Ovary (tissue), 9 donors: ENCODE measurements around the gene DPF3. TPM values are rescaled to one million over a fixed set of nuclear protein-coding genes. Genes with fewer than 3 reads are reported as not detected.
A peak's percentile ranks its signal among the peaks of the same experiment; 100 is the strongest.

Source experiments
- DNase-seq, 5 donors: peaks; one replicate each; pipeline ENCODE4 v3.0.0-alpha.2; 2019 to 2020
- H3K27ac ChIP-seq, 2 donors: fragments of 200-600 bp; one replicate each; pipeline versions ENCODE4 v1.5.1 to v1.8.0; 2019 to 2022
- H3K27me3 ChIP-seq: fragments of 200-600 bp; one replicate; pipeline ENCODE4 v1.8.0; 2022
- H3K36me3 ChIP-seq: fragments of 200-600 bp; sonication (generic); one replicate; pipeline ENCODE4 v1.5.1; 2019
- H3K4me1 ChIP-seq: one replicate; pipeline ENCODE4 v1.8.1; 2013; ENCODE audit warnings: mild to moderate bottlenecking, moderate library complexity; ENCODE audit not compliant: insufficient read depth
- H3K4me3 ChIP-seq: fragments of 200-600 bp; sonication (generic); one replicate; pipeline ENCODE4 v1.5.1; 2017
- H3K9me3 ChIP-seq, 2 donors: fragments of 200-600 bp in 1 of 2; sonication (generic) in 1 of 2; one replicate each; pipeline versions ENCODE4 v1.5.1 to v1.8.1; 2013 to 2019; ENCODE audit warnings: mild to moderate bottlenecking in 1 of 2, moderate library complexity in 1 of 2
- EP300 ChIP-seq: sonication (generic); formaldehyde crosslinking; IDR thresholded peaks from one replicate; pipeline ENCODE4 v1.6.1; 2017; ENCODE audit warnings: antibody characterized with exemption
- POLR2A ChIP-seq: fragments of 450-650 bp; IDR thresholded peaks from one replicate; pipeline ENCODE4 v1.6.1; 2017; ENCODE audit warnings: antibody characterized with exemption, mild to moderate bottlenecking, moderate library complexity
- WGBS, 3 donors: extraction: QIAGEN DNeasy Blood & Tissue Kit in 1 of 3; methylation state at CpG; one replicate each; pipeline versions ENCODE4 v1.1.5 to v1.1.7; 2013 to 2017; 5-methylcytosine and 5-hydroxymethylcytosine counted together
- intact Hi-C, 4 donors: fragments of 100-400 bp; cut with DNase I; formaldehyde crosslinking; loops; one replicate each; pipeline versions ENCODE4 v1.11.0 to v1.15.1; 2022 to 2023
- polyA plus RNA-seq, 2 donors: library from polyadenylated mRNA; stranded (reverse); fragments of 200-250 nt in 1 of 2; fragments of 350-450 nt in 1 of 2; fragmentation: Illumina TruSeq in 1 of 2; extraction: RNeasy Lipid Tissue Mini Kit (QIAGEN cat#74804) in 1 of 2; gene quantifications; one replicate each; pipeline ENCODE4 v1.2.3, GENCODE V29; 2013 to 2014
- total RNA-seq, 7 donors: library from RNA; depleted of rRNA in 2 of 7; stranded (reverse); fragments of >200 nt in 2 of 7; fragmentation: NEBNext Ultra II Directional in 3 of 7; extraction: Animal tissue kit (Norgen Biotek cat#: 25700) in 3 of 7; gene quantifications; one replicate each; pipeline versions ENCODE4 v1.1.0 to v1.2.4, GENCODE V29; 2016 to 2023
- TF ChIP-seq, protein P1 (sequence below), 3 donors: fragments of 450-650 bp in 2 of 3; fragments of 200-600 bp in 1 of 3; IDR thresholded peaks; one replicate each; pipeline versions ENCODE4 v1.5.1 to v1.8.0; 2016 to 2022; ENCODE audit warnings: antibody characterized with exemption in 3 of 3, mild to moderate bottlenecking in 1 of 3
- donor health status: DM: no; HTN: no; CAD: no; lungs with moderate emphysema.
- donor health status: DM: no; HTN: no; CAD: no.
- donor health status: Bipolar disorder and iron deficiency.
- donor health status: DM: yes; HTN: yes; CAD: no.
- donor health status: DM: no; HTN: no; CAD: no.
- donor health status: DM: yes; HTN: yes; CAD: no.

DPF3 gene
- total and polyA plus RNA-seq, 9 donors = 6.3 to 34.4 (median 21.9) TPM

DNA sequence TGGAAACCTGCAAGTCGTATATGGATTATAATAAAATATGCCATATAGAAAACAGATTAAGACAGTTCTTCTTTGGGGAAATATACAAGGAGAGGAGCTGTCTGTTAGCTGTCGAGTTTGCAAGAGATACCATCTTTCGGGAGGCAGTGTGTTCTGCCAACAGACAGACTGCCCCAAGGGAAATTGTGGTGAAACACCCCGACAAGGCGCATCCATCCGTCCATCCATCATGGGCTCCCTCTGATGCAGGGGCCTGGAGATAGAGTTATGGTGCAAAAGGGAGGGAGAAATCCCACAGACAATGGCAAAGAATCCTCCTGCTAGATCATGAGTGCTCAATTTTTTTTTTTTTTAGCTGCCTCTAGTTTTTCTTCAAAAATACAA is 156.3 kb downstream of the DPF3 start:
- H3K36me3 ChIP-seq = no peaks in the 10 kb centered on the region
- WGBS, 3 donors = 73 to 92% (median 90%) methylated on average over 6 of the region's 6 CpGs
- no peaks in the 10 kb centered on the region for H3K27me3 ChIP-seq
- no peak overlapping the region for H3K27ac ChIP-seq
- H3K4me3 ChIP-seq = no peak overlapping the region
- intact Hi-C loops = no loop called here
- TF ChIP-seq POLR2A (no peak), EP300 (no peak)
- TF ChIP-seq, protein P1, sequence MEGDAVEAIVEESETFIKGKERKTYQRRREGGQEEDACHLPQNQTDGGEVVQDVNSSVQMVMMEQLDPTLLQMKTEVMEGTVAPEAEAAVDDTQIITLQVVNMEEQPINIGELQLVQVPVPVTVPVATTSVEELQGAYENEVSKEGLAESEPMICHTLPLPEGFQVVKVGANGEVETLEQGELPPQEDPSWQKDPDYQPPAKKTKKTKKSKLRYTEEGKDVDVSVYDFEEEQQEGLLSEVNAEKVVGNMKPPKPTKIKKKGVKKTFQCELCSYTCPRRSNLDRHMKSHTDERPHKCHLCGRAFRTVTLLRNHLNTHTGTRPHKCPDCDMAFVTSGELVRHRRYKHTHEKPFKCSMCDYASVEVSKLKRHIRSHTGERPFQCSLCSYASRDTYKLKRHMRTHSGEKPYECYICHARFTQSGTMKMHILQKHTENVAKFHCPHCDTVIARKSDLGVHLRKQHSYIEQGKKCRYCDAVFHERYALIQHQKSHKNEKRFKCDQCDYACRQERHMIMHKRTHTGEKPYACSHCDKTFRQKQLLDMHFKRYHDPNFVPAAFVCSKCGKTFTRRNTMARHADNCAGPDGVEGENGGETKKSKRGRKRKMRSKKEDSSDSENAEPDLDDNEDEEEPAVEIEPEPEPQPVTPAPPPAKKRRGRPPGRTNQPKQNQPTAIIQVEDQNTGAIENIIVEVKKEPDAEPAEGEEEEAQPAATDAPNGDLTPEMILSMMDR (IDR thresholded peaks at IDR 0.05) = no peak
- no peaks in the 10 kb centered on the region for H3K9me3 ChIP-seq
- DNase-seq = no peak
- H3K4me1 ChIP-seq = peaks cover 2% of the 10 kb centered on the region

DNA sequence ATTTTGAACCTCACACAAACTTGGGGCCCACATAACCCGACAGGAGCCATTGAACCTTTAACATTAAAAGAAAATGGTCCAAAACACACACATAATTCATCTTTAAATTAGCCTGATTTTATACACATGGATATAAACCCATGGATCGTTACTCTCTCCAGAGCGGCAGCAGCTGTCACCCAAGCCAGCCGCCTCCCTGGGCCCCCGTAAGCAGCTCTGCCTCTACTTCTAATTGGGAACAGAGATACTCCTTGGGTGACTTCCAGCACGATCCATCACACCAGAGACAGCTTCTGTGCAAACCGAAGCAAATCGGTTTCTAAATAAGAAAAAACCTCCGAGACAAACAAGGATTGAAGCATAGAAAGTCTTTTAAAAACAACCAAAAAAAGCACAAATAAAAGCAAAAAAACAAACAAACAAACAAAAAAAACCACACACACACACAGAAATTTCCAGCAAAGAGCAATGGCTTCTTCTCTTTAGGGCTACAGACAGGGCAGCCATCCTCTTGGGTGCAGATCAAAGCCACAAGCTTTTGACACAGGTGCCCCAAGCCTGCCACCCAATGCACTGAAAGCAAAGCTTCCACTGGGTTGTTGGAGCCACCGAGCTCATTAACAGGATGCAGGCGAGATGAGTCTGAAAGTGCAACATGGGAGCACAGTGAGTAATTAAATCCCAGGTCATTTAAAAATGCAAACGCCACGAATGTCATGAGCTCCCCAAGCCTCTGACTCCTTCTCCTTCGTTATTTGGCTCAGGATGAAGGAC is 156.9 kb downstream of the DPF3 start:
- Histone ChIP-seq H3K27me3 (no peaks in the 10 kb centered on the region), H3K36me3 (no peaks in the 10 kb centered on the region), H3K4me1 (no peaks in the 10 kb centered on the region), H3K9me3 (no peaks in the 10 kb centered on the region), H3K27ac (no peak overlapping the region), H3K4me3 (no peak overlapping the region)
- intact Hi-C loops = no loop called here
- TF ChIP-seq EP300 = no peak
- TF ChIP-seq, protein P1 (IDR thresholded peaks at IDR 0.05) = no peak
- 76 to 84% (median 83%) methylated on average over 14 of the region's 14 CpGs for WGBS, 3 donors
- peak in 1 of 5 donors; percentile 3 for DNase-seq

DNA sequence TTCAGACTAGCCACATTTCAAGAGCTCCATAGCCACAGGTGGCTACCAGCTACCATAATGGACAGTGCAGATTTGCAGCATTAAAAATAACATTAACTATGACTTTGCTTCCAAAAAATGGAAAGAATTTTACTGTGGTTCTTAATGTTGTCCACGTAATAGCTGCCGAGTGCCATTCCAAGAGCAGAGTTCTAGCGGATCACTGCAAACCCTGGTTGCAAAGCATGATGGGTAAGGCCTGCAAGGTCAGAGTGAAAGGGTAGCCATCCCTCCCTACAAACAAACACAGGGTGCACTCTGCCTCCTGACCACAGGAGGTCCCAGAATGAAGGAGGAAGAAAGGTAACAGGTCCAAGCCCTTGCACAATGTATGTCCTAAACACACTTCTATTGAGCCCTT is 157.6 kb downstream of the DPF3 start:
- TF ChIP-seq EP300 (no peak), POLR2A (no peak)
- TF ChIP-seq, protein P1 (IDR thresholded peaks at IDR 0.05) = no peak
- Histone ChIP-seq H3K27ac (no peak overlapping the region), H3K27me3 (no peaks in the 10 kb centered on the region), H3K9me3 (no peaks in the 10 kb centered on the region), H3K36me3 (no peaks in the 10 kb centered on the region), H3K4me3 (no peak overlapping the region), H3K4me1 (no peaks in the 10 kb centered on the region)
- intact Hi-C loops = no loop called here
- WGBS, 3 donors = 72 to 89% (median 77%) methylated on average over 3 of the region's 3 CpGs
- no peak for DNase-seq

DNA sequence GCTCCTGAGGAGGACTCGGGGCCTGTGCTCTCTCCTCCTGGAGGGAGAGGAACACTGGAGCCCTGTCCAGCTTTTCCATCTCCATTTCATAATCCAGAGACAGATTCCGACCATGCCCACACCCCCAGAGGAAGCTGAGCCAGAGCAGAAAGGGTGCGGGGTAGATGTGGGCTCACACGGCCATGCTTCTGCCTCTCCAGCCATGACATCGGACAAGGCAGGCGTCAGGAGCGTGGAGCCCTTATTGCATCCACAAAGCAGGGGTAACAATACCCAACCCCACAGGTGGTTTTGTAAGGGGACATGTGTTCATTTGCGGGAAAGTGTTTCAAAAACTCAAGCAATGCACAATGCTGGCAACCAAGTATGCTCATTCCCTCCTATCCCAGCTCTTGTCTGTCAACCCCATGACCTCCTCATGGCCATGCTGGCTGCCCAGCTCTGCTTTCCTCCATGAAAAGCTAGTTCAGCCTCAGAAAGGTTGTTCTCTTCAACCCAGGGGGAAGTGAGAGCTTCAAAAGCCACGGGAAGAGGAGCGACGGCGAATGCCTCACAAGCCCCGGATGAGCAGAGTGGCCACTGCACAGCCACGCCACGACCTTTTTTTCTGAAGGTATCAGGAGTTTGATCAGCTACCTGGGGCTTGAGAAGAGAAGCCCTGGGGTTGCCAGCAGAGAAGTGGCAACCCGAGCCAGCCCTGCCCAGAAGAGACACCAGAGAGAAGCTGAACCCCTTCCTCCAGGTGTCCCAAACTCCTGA is 161.7 kb downstream of the DPF3 start:
- H3K9me3 ChIP-seq = no peaks in the 10 kb centered on the region
- WGBS, 3 donors = 86 to 93% (median 91%) methylated on average over 16 of the region's 16 CpGs
- DNase-seq = peak in 1 of 5 donors; percentile 13
- intact Hi-C loops = no loop called here
- no peaks in the 10 kb centered on the region for H3K36me3 ChIP-seq
- no peak overlapping the region for H3K4me3 ChIP-seq
- no peak overlapping the region for H3K27ac ChIP-seq
- peaks cover 4% of the 10 kb centered on the region for H3K4me1 ChIP-seq
- H3K27me3 ChIP-seq = no peaks in the 10 kb centered on the region
- TF ChIP-seq, protein P1 (IDR thresholded peaks at IDR 0.05) = no peak
- no peak for TF ChIP-seq POLR2A
- no peak for TF ChIP-seq EP300
